Astrocyte (in vitro differentiated cells and primary cell): Measurements from ENCODE around the gene HAPLN1. TPM values are rescaled to one million over a fixed set of nuclear protein-coding genes. Genes with fewer than 3 reads are reported as not detected.
"Not testable (repeated sequence)": the region's sequence is repeated elsewhere in the genome, so short reads cannot be mapped to it uniquely, and the experiment has no call there.

Experiments
- DNase-seq: peaks from one replicate; pipeline ENCODE4 v3.0.0-alpha.2; 2010; ENCODE audit warnings: low read depth
- FAIRE-seq: peaks from 2 replicates; lab custom pipeline; 2011; peaks lifted over from hg19 to GRCh38; lab: Jason Lieb, UNC
- H2AFZ ChIP-seq: 2 replicates; pipeline ENCODE4 v1.6.0; 2012; ENCODE audit warnings: low read depth, low read length, inconsistent platforms
- H3K27ac ChIP-seq: 2 replicates; pipeline ENCODE4 v1.5.1; 2011; ENCODE audit warnings: low read depth, low read length, inconsistent platforms
- H3K27me3 ChIP-seq: 2 replicates; pipeline ENCODE4 v1.6.0; 2011; ENCODE audit warnings: low read length, inconsistent platforms; ENCODE audit not compliant: insufficient read depth
- H3K36me3 ChIP-seq: 2 replicates; pipeline ENCODE4 v1.5.1; 2011; ENCODE audit warnings: low read length, inconsistent platforms; ENCODE audit not compliant: insufficient read depth
- H3K4me1 ChIP-seq: 2 replicates; pipeline ENCODE4 v1.5.1; 2011; ENCODE audit warnings: low read length, inconsistent platforms; ENCODE audit not compliant: insufficient read depth
- H3K4me2 ChIP-seq: 2 replicates; pipeline ENCODE4 v1.6.0; 2012; ENCODE audit warnings: low read length, inconsistent platforms
- H3K4me3 ChIP-seq: 2 replicates; pipeline ENCODE4 v1.5.1; 2011; ENCODE audit warnings: low read depth, mild to moderate bottlenecking, low read length, inconsistent platforms; ENCODE audit not compliant: insufficient read depth
- H3K79me2 ChIP-seq: 2 replicates; pipeline ENCODE4 v1.6.0; 2012; ENCODE audit warnings: mild to moderate bottlenecking, low read length, inconsistent platforms; ENCODE audit not compliant: insufficient read depth
- H3K9ac ChIP-seq: 2 replicates; pipeline ENCODE4 v1.6.0; 2012; ENCODE audit warnings: mild to moderate bottlenecking, low read length, inconsistent platforms
- H3K9me3 ChIP-seq: 2 replicates; pipeline ENCODE4 v1.5.1; 2012; ENCODE audit warnings: low read depth, mild to moderate bottlenecking, low read length, inconsistent platforms; ENCODE audit not compliant: insufficient read depth
- H4K20me1 ChIP-seq: 2 replicates; pipeline ENCODE4 v1.6.0; 2012; ENCODE audit warnings: low read length, inconsistent platforms; ENCODE audit not compliant: insufficient read depth
- H3K27ac Mint-ChIP-seq: one replicate; pipeline ENCODE4 v1.8.0; 2021; ENCODE audit warnings: mild to moderate bottlenecking, mixed read lengths; ENCODE audit not compliant: unreplicated experiment
- H3K27me3 Mint-ChIP-seq: one replicate; pipeline ENCODE4 v1.8.0; 2021; ENCODE audit warnings: low read depth, mixed read lengths; ENCODE audit not compliant: unreplicated experiment
- H3K36me3 Mint-ChIP-seq: one replicate; pipeline ENCODE4 v1.8.0; 2021; ENCODE audit warnings: low read depth, mixed read lengths; ENCODE audit not compliant: unreplicated experiment
- H3K4me1 Mint-ChIP-seq: one replicate; pipeline ENCODE4 v1.8.0; 2021; ENCODE audit warnings: low read depth, mixed read lengths; ENCODE audit not compliant: unreplicated experiment
- H3K4me3 Mint-ChIP-seq: one replicate; pipeline ENCODE4 v1.8.0; 2021; ENCODE audit warnings: mild to moderate bottlenecking, moderate library complexity, mixed read lengths; ENCODE audit not compliant: unreplicated experiment
- H3K9me3 Mint-ChIP-seq: one replicate; pipeline ENCODE4 v1.8.0; 2021; ENCODE audit warnings: mild to moderate bottlenecking, mixed read lengths; ENCODE audit not compliant: unreplicated experiment
- CTCF ChIP-seq: IDR thresholded peaks from 2 replicates; pipeline ENCODE4 v1.5.1; 2011; ENCODE audit warnings: low read depth, mild to moderate bottlenecking, inconsistent platforms, low read length, moderate library complexity; ENCODE audit not compliant: insufficient read depth
- EZH2 ChIP-seq: IDR thresholded peaks from 2 replicates; pipeline ENCODE4 v1.6.1; 2012; ENCODE audit warnings: mild to moderate bottlenecking, low read length, inconsistent platforms; ENCODE audit not compliant: insufficient read depth
- total RNA-seq: library from RNA; stranded (reverse); gene quantifications from 2 replicates; pipeline ENCODE4 v1.2.1, GENCODE V29; 2021

HAPLN1 gene
- total RNA-seq, 1 donor from 2014 or later: 71.9 TPM

- Histone ChIP-seq H4K20me1 (no peaks in the 10 kb centered on the region), H3K9me3 (no peaks in the 10 kb centered on the region), H3K27me3 (no peaks in the 10 kb centered on the region), H3K4me3 (no peak overlapping the region), H3K36me3 (no peaks in the 10 kb centered on the region), H2AFZ (no peak overlapping the region), H3K9ac (no peak overlapping the region), H3K27ac (no peak overlapping the region), H3K4me1 (no peaks in the 10 kb centered on the region), H3K79me2 (no peaks in the 10 kb centered on the region), H3K4me2 (no peak overlapping the region)
- Mint-ChIP-seq H3K27me3 (no peaks in the 10 kb centered on the region), H3K4me3 (no peak overlapping the region), H3K27ac (no peak overlapping the region), H3K9me3 (peaks cover 4% of the 10 kb centered on the region), H3K4me1 (peaks cover 15% of the 10 kb centered on the region), H3K36me3 (no peaks in the 10 kb centered on the region)
- DNase-seq (no peak), FAIRE-seq (no peak)
- TF ChIP-seq EZH2 (no peak), CTCF (no peak)
These were observed 20.1 kb upstream of the HAPLN1 start for GRCh38 chr5:83740741-83741140.

DNA sequence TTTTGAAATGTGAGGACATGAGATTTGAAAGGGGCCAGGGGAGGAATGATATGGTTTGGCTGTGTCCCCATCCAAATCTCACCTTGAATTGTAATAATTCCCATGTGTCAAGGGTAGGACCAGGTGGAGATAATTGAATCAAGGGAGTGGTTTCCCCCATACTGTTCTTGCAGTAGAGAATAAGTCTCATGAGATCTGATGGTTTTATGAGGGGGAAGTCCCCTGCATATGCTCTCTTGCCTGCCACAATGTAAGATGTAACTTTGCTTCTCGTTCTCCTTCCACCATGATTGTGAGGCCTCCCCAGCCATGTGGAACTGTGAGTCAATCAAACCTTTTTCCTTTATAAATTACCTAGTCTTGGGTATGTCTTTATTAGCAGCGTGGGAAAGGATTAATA, 15.5 kb upstream of the HAPLN1 start:
- not testable (repeated sequence) for H3K36me3 ChIP-seq, H3K4me3 ChIP-seq, H3K27ac Mint-ChIP-seq, H3K27ac ChIP-seq, H3K4me1 Mint-ChIP-seq, H2AFZ ChIP-seq, H4K20me1 ChIP-seq, H3K4me3 Mint-ChIP-seq, H3K79me2 ChIP-seq, H3K27me3 ChIP-seq, FAIRE-seq, H3K36me3 Mint-ChIP-seq, H3K4me2 ChIP-seq, H3K9me3 ChIP-seq, H3K4me1 ChIP-seq, H3K27me3 Mint-ChIP-seq, H3K9ac ChIP-seq, DNase-seq, H3K9me3 Mint-ChIP-seq

GRCh38 chr5:83735058-83735457, 14.4 kb upstream of the HAPLN1 start:
- H3K27ac ChIP-seq, H3K79me2 ChIP-seq: not testable (repeated sequence)

DNA sequence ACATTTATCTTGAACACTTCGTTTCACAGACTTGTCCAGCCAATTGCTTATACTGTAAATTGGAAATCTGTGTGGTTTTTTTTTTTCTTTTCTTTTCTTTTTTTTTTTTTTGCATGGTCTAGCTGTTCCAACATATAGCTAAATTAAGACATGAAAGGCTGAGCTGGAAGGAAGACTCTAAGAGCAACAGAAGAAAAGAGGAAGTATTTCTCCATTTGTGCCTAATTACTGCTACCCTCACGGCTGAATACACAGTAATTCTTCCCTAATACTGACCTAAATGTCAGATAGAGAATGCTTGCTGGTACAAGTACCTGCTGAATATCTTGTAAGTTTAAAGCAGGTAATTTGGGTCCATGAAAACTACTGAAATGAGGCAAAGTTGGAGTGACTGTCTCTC, 11.0 kb upstream of the HAPLN1 start:
- no peaks in the 10 kb centered on the region for H3K27me3 Mint-ChIP-seq
- H3K36me3 Mint-ChIP-seq: no peaks in the 10 kb centered on the region
- no peaks in the 10 kb centered on the region for H3K9me3 ChIP-seq
- H3K27me3 ChIP-seq: no peaks in the 10 kb centered on the region
- no peak for TF ChIP-seq EZH2
- TF ChIP-seq CTCF: no peak
- no peak for FAIRE-seq
- H3K4me3 Mint-ChIP-seq: no peak overlapping the region
- DNase-seq: no peak
- no peak overlapping the region for H3K27ac ChIP-seq
- H4K20me1 ChIP-seq: no peaks in the 10 kb centered on the region
- H3K4me1 Mint-ChIP-seq: peaks cover 10% of the 10 kb centered on the region
- H3K27ac Mint-ChIP-seq: no peak overlapping the region
- no peak overlapping the region for H3K9ac ChIP-seq
- peaks cover 6% of the 10 kb centered on the region for H3K4me1 ChIP-seq
- H3K9me3 Mint-ChIP-seq: peaks cover 7% of the 10 kb centered on the region
- H3K79me2 ChIP-seq: no peaks in the 10 kb centered on the region
- no peak overlapping the region for H2AFZ ChIP-seq
- no peaks in the 10 kb centered on the region for H3K36me3 ChIP-seq
- no peak overlapping the region for H3K4me3 ChIP-seq
- no peak overlapping the region for H3K4me2 ChIP-seq

More at GRCh38 chr5:83735058-83735457, 14.4 kb upstream of the HAPLN1 start:
- not testable (repeated sequence) for H3K27me3 ChIP-seq, H3K27ac Mint-ChIP-seq, DNase-seq, H4K20me1 ChIP-seq, H3K4me2 ChIP-seq, H3K36me3 ChIP-seq, H3K4me1 ChIP-seq, H3K9me3 Mint-ChIP-seq, H3K36me3 Mint-ChIP-seq, FAIRE-seq, H3K4me1 Mint-ChIP-seq, H3K9me3 ChIP-seq, H3K27me3 Mint-ChIP-seq, H3K4me3 Mint-ChIP-seq, H3K9ac ChIP-seq, H2AFZ ChIP-seq, H3K4me3 ChIP-seq
